H1 (cell line): Measurements from ENCODE around the gene KCNA2. TPM values are rescaled to one million over a fixed set of nuclear protein-coding genes. Genes with fewer than 3 reads are reported as not detected.

ENCODE experiments used
- HDAC6 ChIP-seq: IDR thresholded peaks from one replicate; pipeline ENCODE4 v1.7.1; 2012; ENCODE audit warnings: low read depth, mild to moderate bottlenecking, inconsistent platforms, low read length, moderate library complexity
- polyA plus RNA-seq, 7 experiments: library from polyadenylated mRNA; depleted of rRNA in 3 of 7; stranded (reverse) in 5 of 7; unstranded in 2 of 7; fragments of >200 nt in 5 of 7; fragments of 200-250 nt in 2 of 7; gene quantifications; 1 replicate in 5 of 7; 2 replicates in 1 of 7; 4 replicates in 1 of 7; pipeline versions ENCODE4 v1.2.1 to v1.2.3, GENCODE V29; 2011 to 2013; ENCODE audit warnings: missing spikeins in 2 of 7, mixed read lengths in 2 of 7
- total RNA-seq: library from RNA; stranded (reverse); fragmentation: NEBNext Ultra II Directional; extraction: Animal tissue kit (Norgen Biotek cat#: 25700); gene quantifications from 2 replicates; pipeline ENCODE4 v1.2.1, GENCODE V29; 2021

The KCNA2 gene
- total and polyA plus RNA-seq, 2 of the 8 experiments (the other 6 are each of a cell fraction or from before 2014, with no cell fraction given) = 0.26 to 0.78 TPM

- no peak for TF ChIP-seq HDAC6
Observed at GRCh38 chr1:110619412-110620249, 13.5 kb upstream of the KCNA2 start (continued).
